Peyer's patch (tissue), 4 donors: ENCODE measurements around the gene GSTP1. TPM values are rescaled to one million over a fixed set of nuclear protein-coding genes. Genes with fewer than 3 reads are reported as not detected.
A peak's percentile ranks its signal among the peaks of the same experiment; 100 is the strongest.

Experiments used
- DNase-seq, 3 donors: peaks; one replicate each; pipeline ENCODE4 v3.0.0-alpha.2; 2017 to 2019
- H3K27ac ChIP-seq, 4 donors: fragments of 200-600 bp; sonication (generic); one replicate each; pipeline ENCODE4 v1.5.1; 2016 to 2019
- H3K27me3 ChIP-seq, 2 donors: fragments of 200-600 bp; sonication (generic); one replicate each; pipeline ENCODE4 v1.5.1; 2019
- H3K36me3 ChIP-seq, 3 donors: fragments of 200-600 bp; sonication (generic); one replicate each; pipeline ENCODE4 v1.5.1; 2016 to 2019
- H3K4me1 ChIP-seq, 4 donors: fragments of 200-600 bp; sonication (generic); one replicate each; pipeline ENCODE4 v1.5.1; 2016 to 2019
- H3K4me3 ChIP-seq, 4 donors: fragments of 200-600 bp; sonication (generic); 1 replicate in 3 of 4; 2 replicates in 1 of 4; pipeline ENCODE4 v1.5.1; 2016 to 2019; ENCODE audit warnings: mild to moderate bottlenecking in 1 of 4
- H3K9me3 ChIP-seq, 4 donors: fragments of 200-600 bp; sonication (generic); one replicate each; pipeline ENCODE4 v1.5.1; 2016 to 2019; ENCODE audit warnings: mild to moderate bottlenecking in 1 of 4
- POLR2A ChIP-seq, 2 donors: fragments of 450-650 bp; IDR thresholded peaks; one replicate each; pipeline ENCODE4 v1.5.1; 2017; ENCODE audit warnings: antibody characterized with exemption in 2 of 2, mild to moderate bottlenecking in 2 of 2, moderate library complexity in 2 of 2
- total RNA-seq, 4 donors: library from RNA; depleted of rRNA; stranded (reverse); fragments of >200 nt; gene quantifications; one replicate each; pipeline ENCODE4 v1.1.0, GENCODE V29; 2016
- TF ChIP-seq, protein P1 (sequence below), 6 experiments: fragments of 450-650 bp in 4 of 6; fragments of 200-600 bp in 2 of 6; sonication (generic) in 1 of 6; IDR thresholded peaks; one replicate each; pipeline ENCODE4 v1.5.1; 2017 to 2019; ENCODE audit warnings: antibody characterized with exemption in 6 of 6, mild to moderate bottlenecking in 3 of 6, moderate library complexity in 1 of 6

The GSTP1 gene
- total RNA-seq, 4 donors from 2014 or later: 237 to 451 (median 419) TPM

DNA sequence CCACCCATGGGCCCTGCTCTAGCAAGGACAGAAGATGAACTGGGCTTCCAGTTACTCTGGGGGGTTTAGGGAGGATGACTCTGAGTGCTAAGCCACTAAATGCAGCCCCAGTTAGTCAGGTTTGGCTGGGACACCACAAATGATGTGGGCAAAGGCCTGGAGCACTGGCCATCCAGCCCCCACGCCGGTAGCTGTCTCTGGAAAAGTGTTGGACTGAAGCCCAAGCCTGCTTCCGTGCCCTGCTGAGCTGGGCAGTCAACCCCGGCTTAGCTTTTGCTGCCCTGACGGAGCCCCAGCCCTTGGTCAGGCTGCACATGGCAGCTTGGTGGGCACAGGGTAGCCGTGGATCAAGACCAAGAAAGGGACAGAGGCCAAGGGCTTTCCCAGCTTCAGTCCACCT is 5.7 kb upstream of the GSTP1 start:
- no peak overlapping the region for H3K4me3 ChIP-seq
- no peaks in the 10 kb centered on the region for H3K27me3 ChIP-seq
- H3K36me3 ChIP-seq: no peaks in the 10 kb centered on the region
- H3K9me3 ChIP-seq: no peaks in the 10 kb centered on the region
- no peak for TF ChIP-seq POLR2A (IDR thresholded peaks at IDR 0.05)
- TF ChIP-seq, protein P1, sequence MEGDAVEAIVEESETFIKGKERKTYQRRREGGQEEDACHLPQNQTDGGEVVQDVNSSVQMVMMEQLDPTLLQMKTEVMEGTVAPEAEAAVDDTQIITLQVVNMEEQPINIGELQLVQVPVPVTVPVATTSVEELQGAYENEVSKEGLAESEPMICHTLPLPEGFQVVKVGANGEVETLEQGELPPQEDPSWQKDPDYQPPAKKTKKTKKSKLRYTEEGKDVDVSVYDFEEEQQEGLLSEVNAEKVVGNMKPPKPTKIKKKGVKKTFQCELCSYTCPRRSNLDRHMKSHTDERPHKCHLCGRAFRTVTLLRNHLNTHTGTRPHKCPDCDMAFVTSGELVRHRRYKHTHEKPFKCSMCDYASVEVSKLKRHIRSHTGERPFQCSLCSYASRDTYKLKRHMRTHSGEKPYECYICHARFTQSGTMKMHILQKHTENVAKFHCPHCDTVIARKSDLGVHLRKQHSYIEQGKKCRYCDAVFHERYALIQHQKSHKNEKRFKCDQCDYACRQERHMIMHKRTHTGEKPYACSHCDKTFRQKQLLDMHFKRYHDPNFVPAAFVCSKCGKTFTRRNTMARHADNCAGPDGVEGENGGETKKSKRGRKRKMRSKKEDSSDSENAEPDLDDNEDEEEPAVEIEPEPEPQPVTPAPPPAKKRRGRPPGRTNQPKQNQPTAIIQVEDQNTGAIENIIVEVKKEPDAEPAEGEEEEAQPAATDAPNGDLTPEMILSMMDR (IDR thresholded peaks at IDR 0.05): no peak
- H3K27ac ChIP-seq: no peak overlapping the region
- H3K4me1 ChIP-seq: peaks cover 0 to 14% (median 4%) of the 10 kb centered on the region in 4 donors
- no peak for DNase-seq

DNA sequence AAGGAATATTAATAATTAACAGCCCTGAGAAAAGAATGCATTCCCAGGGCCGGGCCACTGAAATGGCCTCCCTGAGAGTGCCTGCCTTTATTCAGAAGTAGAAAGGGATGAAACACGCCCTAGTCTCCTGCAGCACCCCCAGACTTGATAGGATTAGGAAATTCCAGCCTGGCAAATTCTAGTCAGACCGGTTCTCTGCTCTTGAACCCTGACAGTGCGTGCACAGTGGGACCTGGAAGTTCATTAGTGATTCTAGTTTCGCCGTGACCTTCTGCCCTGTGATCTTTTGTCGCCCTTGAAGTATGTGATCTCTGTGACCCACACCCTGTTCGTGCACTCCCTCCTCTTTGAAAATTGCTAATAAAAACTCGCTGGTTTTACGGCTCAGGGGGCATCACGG is 2.1 kb upstream of the GSTP1 start:
- Histone ChIP-seq H3K4me1 (peaks cover 0 to 27% (median 14%) of the 10 kb centered on the region in 4 donors), H3K4me3 (no peak overlapping the region), H3K36me3 (peaks cover 0 to 9% (median 0%) of the 10 kb centered on the region in 3 donors), H3K27ac (peak overlapping the region in 2 of 4 donors; percentile 13 to 73), H3K27me3 (no peaks in the 10 kb centered on the region), H3K9me3 (no peaks in the 10 kb centered on the region)
- TF ChIP-seq, protein P1 (IDR thresholded peaks at IDR 0.05): no peak
- no peak for TF ChIP-seq POLR2A (IDR thresholded peaks at IDR 0.05)
- peak in 1 of 3 donors; percentile 69 for DNase-seq

DNA sequence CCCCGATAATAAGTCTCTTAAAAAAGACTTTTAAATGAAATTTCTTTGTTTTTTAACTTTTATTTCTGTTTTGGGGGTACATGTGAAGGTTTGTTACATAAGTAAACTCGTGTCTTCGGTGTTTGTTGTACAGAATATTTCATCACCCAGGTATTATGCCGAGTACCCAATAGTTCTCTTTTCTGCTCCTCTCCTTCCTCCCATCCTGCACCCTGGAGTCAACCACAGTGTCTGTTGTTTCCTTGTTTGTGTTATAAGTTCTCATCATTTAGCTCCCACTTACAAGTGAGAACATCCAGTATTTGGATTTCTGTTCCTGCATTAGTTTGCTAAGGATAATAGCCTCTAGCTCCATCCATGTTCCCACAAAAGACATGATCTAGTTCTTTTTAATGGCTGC is 1.6 kb upstream of the GSTP1 start:
- DNase-seq: no peak
- H3K4me3 ChIP-seq: no peak overlapping the region
- H3K27me3 ChIP-seq: no peaks in the 10 kb centered on the region
- peaks cover 0 to 27% (median 14%) of the 10 kb centered on the region in 4 donors for H3K4me1 ChIP-seq
- peak overlapping the region in 2 of 4 donors; percentile 13 to 73 for H3K27ac ChIP-seq
- peaks cover 0 to 9% (median 0%) of the 10 kb centered on the region in 3 donors for H3K36me3 ChIP-seq
- no peaks in the 10 kb centered on the region for H3K9me3 ChIP-seq
- no peak for TF ChIP-seq POLR2A (IDR thresholded peaks at IDR 0.05)

DNA sequence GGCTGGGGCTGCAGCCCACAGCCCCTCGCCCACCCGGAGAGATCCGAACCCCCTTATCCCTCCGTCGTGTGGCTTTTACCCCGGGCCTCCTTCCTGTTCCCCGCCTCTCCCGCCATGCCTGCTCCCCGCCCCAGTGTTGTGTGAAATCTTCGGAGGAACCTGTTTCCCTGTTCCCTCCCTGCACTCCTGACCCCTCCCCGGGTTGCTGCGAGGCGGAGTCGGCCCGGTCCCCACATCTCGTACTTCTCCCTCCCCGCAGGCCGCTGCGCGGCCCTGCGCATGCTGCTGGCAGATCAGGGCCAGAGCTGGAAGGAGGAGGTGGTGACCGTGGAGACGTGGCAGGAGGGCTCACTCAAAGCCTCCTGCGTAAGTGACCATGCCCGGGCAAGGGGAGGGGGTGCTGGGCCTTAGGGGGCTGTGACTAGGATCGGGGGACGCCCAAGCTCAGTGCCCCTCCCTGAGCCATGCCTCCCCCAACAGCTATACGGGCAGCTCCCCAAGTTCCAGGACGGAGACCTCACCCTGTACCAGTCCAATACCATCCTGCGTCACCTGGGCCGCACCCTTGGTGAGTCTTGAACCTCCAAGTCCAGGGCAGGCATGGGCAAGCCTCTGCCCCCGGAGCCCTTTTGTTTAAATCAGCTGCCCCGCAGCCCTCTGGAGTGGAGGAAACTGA is 731 bp downstream of the GSTP1 start:
- TF ChIP-seq POLR2A (IDR thresholded peaks at IDR 0.05): peak in 1 of 2 donors; percentile 54
- TF ChIP-seq, protein P1 (IDR thresholded peaks at IDR 0.05): no peak
- peaks cover 0 to 28% (median 17%) of the 10 kb centered on the region in 4 donors for H3K4me1 ChIP-seq
- no peaks in the 10 kb centered on the region for H3K9me3 ChIP-seq
- H3K4me3 ChIP-seq: peak overlapping the region; percentile 46 to 67 (median 55)
- H3K36me3 ChIP-seq: peaks cover 0 to 9% (median 0%) of the 10 kb centered on the region in 3 donors
- H3K27ac ChIP-seq: peak overlapping the region; percentile 86 to 96 (median 90)
- peak; percentile 53 to 86 (median 84) for DNase-seq
- H3K27me3 ChIP-seq: no peaks in the 10 kb centered on the region

DNA sequence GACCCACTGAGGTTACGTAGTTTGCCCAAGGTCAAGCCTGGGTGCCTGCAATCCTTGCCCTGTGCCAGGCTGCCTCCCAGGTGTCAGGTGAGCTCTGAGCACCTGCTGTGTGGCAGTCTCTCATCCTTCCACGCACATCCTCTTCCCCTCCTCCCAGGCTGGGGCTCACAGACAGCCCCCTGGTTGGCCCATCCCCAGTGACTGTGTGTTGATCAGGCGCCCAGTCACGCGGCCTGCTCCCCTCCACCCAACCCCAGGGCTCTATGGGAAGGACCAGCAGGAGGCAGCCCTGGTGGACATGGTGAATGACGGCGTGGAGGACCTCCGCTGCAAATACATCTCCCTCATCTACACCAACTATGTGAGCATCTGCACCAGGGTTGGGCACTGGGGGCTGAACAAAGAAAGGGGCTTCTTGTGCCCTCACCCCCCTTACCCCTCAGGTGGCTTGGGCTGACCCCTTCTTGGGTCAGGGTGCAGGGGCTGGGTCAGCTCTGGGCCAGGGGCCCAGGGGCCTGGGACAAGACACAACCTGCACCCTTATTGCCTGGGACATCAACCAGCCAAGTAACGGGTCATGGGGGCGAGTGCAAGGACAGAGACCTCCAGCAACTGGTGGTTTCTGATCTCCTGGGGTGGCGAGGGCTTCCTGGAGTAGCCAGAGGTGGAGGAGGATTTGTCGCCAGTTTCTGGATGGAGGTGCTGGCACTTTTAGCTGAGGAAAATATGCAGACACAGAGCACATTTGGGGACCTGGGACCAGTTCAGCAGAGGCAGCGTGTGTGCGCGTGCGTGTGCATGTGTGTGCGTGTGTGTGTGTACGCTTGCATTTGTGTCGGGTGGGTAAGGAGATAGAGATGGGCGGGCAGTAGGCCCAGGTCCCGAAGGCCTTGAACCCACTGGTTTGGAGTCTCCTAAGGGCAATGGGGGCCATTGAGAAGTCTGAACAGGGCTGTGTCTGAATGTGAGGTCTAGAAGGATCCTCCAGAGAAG is 1.6 kb downstream of the GSTP1 start:
- H3K9me3 ChIP-seq: no peaks in the 10 kb centered on the region
- peaks cover 0 to 28% (median 17%) of the 10 kb centered on the region in 4 donors for H3K4me1 ChIP-seq
- peak overlapping the region in 2 of 4 donors; percentile 56 to 67 for H3K4me3 ChIP-seq
- peak overlapping the region; percentile 86 to 96 (median 90) for H3K27ac ChIP-seq
- DNase-seq: peak in 2 of 3 donors; percentile 60 to 61
- TF ChIP-seq, protein P1 (IDR thresholded peaks at IDR 0.05): no peak
- no peak for TF ChIP-seq POLR2A (IDR thresholded peaks at IDR 0.05)
- no peaks in the 10 kb centered on the region for H3K27me3 ChIP-seq
- peaks cover 0 to 9% (median 0%) of the 10 kb centered on the region in 3 donors for H3K36me3 ChIP-seq
